NCI-H187 treated with DMSO at 0.1 percent for 48 hours (cell line): ENCODE results near the gene BSN.
"Not testable (repeated sequence)": the region's sequence is repeated elsewhere in the genome, so short reads cannot be mapped to it uniquely, and the experiment has no call there.

ENCODE experiments used
- DNase-seq: peaks from one replicate; lab custom pipeline; 2025; lab: John Stamatoyannopoulos, UW

Gene BSN

GRCh38 chr3:49673715-49674496, 119.6 kb downstream of the BSN start, which contains the start of gene APEH:
APEH (plus strand) TSS chr3:49674351; CDS start chr3:49674402, 51 bp downstream.
- no peak for DNase-seq

- DNase-seq, result no peak
These were observed 120.3 kb downstream of the BSN start for GRCh38 chr3:49674497-49674983.

GRCh38 chr3:49675912-49676311, 121.6 kb downstream of the BSN start:
- DNase-seq, result no peak

GRCh38 chr3:49680493-49681231, 126.4 kb downstream of the BSN start:
- DNase-seq, result no peak

- DNase-seq, result no peak
These were observed 126.9 kb downstream of the BSN start for GRCh38 chr3:49681232-49681522.

GRCh38 chr3:49681543-49681942, 127.3 kb downstream of the BSN start:
- DNase-seq, result no peak

- no peak for DNase-seq
These were observed 128.9 kb downstream of the BSN start for GRCh38 chr3:49683162-49683561.

GRCh38 chr3:49684453-49684852, 130.2 kb downstream of the BSN start:
- not testable (repeated sequence) for DNase-seq

- not testable (repeated sequence) for DNase-seq
These were observed 130.8 kb downstream of the BSN start for GRCh38 chr3:49685103-49685502.

GRCh38 chr3:49685846-49686245, 131.6 kb downstream of the BSN start:
- DNase-seq, result not testable (repeated sequence)

GRCh38 chr3:49686346-49686745, 132.1 kb downstream of the BSN start:
- DNase-seq, result not testable (repeated sequence)

- DNase-seq, result not testable (repeated sequence)
These were observed 132.6 kb downstream of the BSN start for GRCh38 chr3:49686769-49687423.

GRCh38 chr3:49687424-49687795, 133.1 kb downstream of the BSN start:
- DNase-seq, result not testable (repeated sequence)

- not testable (repeated sequence) for DNase-seq
These were observed 134.2 kb downstream of the BSN start for GRCh38 chr3:49688338-49689045.

- DNase-seq, result no peak
These were observed 135.0 kb downstream of the BSN start, which contains the start of the genes MST1 and RNF123 for GRCh38 chr3:49689046-49689907. MST1 (minus strand) TSS chr3:49689474; CDS start chr3:49688691, 783 bp downstream. RNF123 (plus strand) TSS chr3:49689557; CDS start chr3:49691166, 1,609 bp downstream.

GRCh38 chr3:49689908-49690624, 135.8 kb downstream of the BSN start:
- DNase-seq, result not testable (repeated sequence)

- not testable (repeated sequence) for DNase-seq
These were observed 136.6 kb downstream of the BSN start for GRCh38 chr3:49690856-49691255.

GRCh38 chr3:49691481-49691880, 137.2 kb downstream of the BSN start:
- DNase-seq, result not testable (repeated sequence)

- not testable (repeated sequence) for DNase-seq
These were observed 140.3 kb downstream of the BSN start for GRCh38 chr3:49694409-49695070.
